Transverse colon (tissue), 4 donors: ENCODE measurements around the gene SLC35G4. TPM values are rescaled to one million over a fixed set of nuclear protein-coding genes. Genes with fewer than 3 reads are reported as not detected.

Experiments
- DNase-seq: peaks from one replicate; pipeline ENCODE4 v3.0.0-alpha.2; 2019
- H3K27ac ChIP-seq, 4 donors: fragments of 200-600 bp; sonication (generic); 2 replicates each; pipeline ENCODE4 v1.5.1; 2016 to 2018; ENCODE audit warnings: inconsistent platforms in 4 of 4
- H3K27me3 ChIP-seq: fragments of 200-600 bp; sonication (generic); 2 replicates; pipeline ENCODE4 v1.5.1; 2017; ENCODE audit warnings: inconsistent platforms
- H3K36me3 ChIP-seq, 4 donors: fragments of 200-600 bp; sonication (generic); 2 replicates each; pipeline ENCODE4 v1.5.1; 2017 to 2019; ENCODE audit warnings: inconsistent platforms in 4 of 4
- H3K4me1 ChIP-seq, 4 donors: fragments of 200-600 bp; sonication (generic); 2 replicates each; pipeline ENCODE4 v1.5.1; 2017 to 2020; ENCODE audit warnings: inconsistent platforms in 4 of 4
- H3K4me3 ChIP-seq, 4 donors: fragments of 200-600 bp; sonication (generic); 1 replicate in 1 of 4; 2 replicates in 3 of 4; pipeline versions ENCODE4 v1.5.1 to v1.6.1; 2017 to 2019; ENCODE audit warnings: inconsistent platforms in 4 of 4
- H3K9me3 ChIP-seq, 2 donors: fragments of 200-600 bp; sonication (generic); 2 replicates each; pipeline ENCODE4 v1.5.1; 2017 to 2019; ENCODE audit warnings: inconsistent platforms in 2 of 2
- EP300 ChIP-seq: sonication (generic); formaldehyde crosslinking; IDR thresholded peaks from one replicate; pipeline ENCODE4 v1.6.1; 2017; ENCODE audit warnings: antibody characterized with exemption, low read depth
- POLR2A ChIP-seq: fragments of 450-650 bp; IDR thresholded peaks from one replicate; pipeline ENCODE4 v1.6.1; 2016; ENCODE audit warnings: antibody characterized with exemption, mild to moderate bottlenecking, moderate library complexity
- POLR2AphosphoS5 ChIP-seq, 3 donors: sonication (generic); formaldehyde crosslinking; IDR thresholded peaks; one replicate each; pipeline ENCODE4 v1.6.1; 2016; ENCODE audit warnings: antibody characterized with exemption in 3 of 3
- WGBS, 2 donors: methylation state at CpG; one replicate each; pipeline ENCODE4 v1.1.5; 2018; ENCODE audit warnings: low coverage in 1 of 2; 5-methylcytosine and 5-hydroxymethylcytosine counted together
- in situ Hi-C, 4 donors: fragments of 200-750 bp; cut with MboI; loops; one replicate each; pipeline versions ENCODE4 v1.15.0 to v1.15.1; 2017; ENCODE audit warnings: low sequenced_read_pairs in 3 of 4, low pct_ligation_motif_present in 1 of 4, low pct_unique_long_range_greater_than_20kb in 1 of 4
- intact Hi-C: fragments of 100-400 bp; cut with DNase I; formaldehyde crosslinking; loops from one replicate; pipeline ENCODE4 v1.15.1; 2023; ENCODE audit warnings: low total_unique reads
- small RNA-seq, 4 donors: library from RNA; depleted of rRNA; stranded (forward); fragments of <200 nt; gene quantifications; one replicate each; pipeline ENCODE3, GENCODE V24; 2016
- total RNA-seq, 4 donors: library from RNA; depleted of rRNA; stranded (reverse); fragments of >200 nt; gene quantifications; one replicate each; pipeline ENCODE4 v1.1.0, GENCODE V29; 2016
- TF ChIP-seq, protein P1 (sequence below), 5 experiments: fragments of 200-600 bp in 3 of 5; fragments of 450-650 bp in 2 of 5; sonication (generic) in 3 of 5; IDR thresholded peaks; 1 replicate in 2 of 5; 2 replicates in 3 of 5; pipeline ENCODE4 v1.5.1; 2016 to 2017; ENCODE audit warnings: antibody characterized with exemption in 5 of 5, inconsistent platforms in 3 of 5, mild to moderate bottlenecking in 2 of 5, moderate library complexity in 1 of 5

The SLC35G4 gene
- total RNA-seq, 4 donors from 2014 or later, result not detected

DNA sequence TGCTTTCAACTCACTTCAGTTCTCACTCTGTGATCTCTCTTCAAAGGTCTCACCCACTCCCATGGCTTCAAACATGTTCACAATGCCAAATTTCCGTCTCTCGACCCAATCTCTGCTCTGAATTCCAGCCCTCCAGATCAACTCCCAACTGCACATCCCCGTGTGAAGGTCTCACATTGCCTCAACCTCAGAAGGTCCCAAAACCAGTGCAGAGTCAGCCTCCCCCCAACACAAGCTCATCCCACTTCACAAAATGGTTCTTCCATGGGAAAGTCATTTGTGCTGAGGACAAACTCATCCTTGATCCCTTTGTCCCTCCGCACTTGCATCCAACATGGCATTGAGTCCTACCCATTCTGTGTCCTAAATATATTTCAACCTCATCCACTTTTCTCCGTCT, 48.6 kb downstream of the SLC35G4 start:
- in situ Hi-C loops (loop anchor here in 1 of 4 donors (25.0 kb wide), 1 partner anchor 96 kb away; no protein-coding TSS in a partner anchor), intact Hi-C loops (no loop called here)
- no peak for TF ChIP-seq POLR2A
- TF ChIP-seq, protein P1, sequence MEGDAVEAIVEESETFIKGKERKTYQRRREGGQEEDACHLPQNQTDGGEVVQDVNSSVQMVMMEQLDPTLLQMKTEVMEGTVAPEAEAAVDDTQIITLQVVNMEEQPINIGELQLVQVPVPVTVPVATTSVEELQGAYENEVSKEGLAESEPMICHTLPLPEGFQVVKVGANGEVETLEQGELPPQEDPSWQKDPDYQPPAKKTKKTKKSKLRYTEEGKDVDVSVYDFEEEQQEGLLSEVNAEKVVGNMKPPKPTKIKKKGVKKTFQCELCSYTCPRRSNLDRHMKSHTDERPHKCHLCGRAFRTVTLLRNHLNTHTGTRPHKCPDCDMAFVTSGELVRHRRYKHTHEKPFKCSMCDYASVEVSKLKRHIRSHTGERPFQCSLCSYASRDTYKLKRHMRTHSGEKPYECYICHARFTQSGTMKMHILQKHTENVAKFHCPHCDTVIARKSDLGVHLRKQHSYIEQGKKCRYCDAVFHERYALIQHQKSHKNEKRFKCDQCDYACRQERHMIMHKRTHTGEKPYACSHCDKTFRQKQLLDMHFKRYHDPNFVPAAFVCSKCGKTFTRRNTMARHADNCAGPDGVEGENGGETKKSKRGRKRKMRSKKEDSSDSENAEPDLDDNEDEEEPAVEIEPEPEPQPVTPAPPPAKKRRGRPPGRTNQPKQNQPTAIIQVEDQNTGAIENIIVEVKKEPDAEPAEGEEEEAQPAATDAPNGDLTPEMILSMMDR (IDR thresholded peaks at IDR 0.05), result no peak
- no peak for TF ChIP-seq EP300
- TF ChIP-seq POLR2AphosphoS5 (IDR thresholded peaks at IDR 0.05), result no peak
- Histone ChIP-seq H3K9me3 (no peaks in the 10 kb centered on the region), H3K36me3 (no peaks in the 10 kb centered on the region), H3K27me3 (peaks cover 10% of the 10 kb centered on the region), H3K4me3 (no peak overlapping the region), H3K27ac (no peak overlapping the region), H3K4me1 (peaks cover 0 to 2% (median 0%) of the 10 kb centered on the region in 4 donors)
- 82 to 93% methylated on average over 2 to 5 of the region's 5 CpGs for whole genome bisulfite sequencing, 2 donors
- DNase-seq, result no peak

DNA sequence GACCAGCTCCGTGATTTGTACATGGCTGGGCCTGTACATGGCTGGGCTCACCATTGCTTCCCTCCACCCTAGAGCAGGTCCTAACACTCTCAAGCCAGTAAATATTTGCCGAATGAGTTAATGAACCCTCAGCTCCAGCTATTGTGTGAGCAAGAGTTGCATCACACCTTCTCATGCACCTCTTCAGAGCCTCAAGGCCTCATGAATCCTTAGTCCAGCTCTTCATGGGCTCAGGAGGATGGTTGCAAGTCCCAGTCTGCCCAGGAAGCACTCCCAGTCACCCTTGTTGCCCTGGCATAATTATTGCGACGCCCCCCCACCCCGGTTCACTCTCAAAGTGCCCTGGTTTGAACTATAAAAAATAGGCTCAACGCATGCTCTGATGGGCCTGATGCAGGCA, 49.6 kb downstream of the SLC35G4 start:
- 86 to 90% methylated on average over 2 to 6 of the region's 6 CpGs for WGBS, 2 donors
- no peak overlapping the region for H3K4me3 ChIP-seq
- H3K4me1 ChIP-seq, result peaks cover 0 to 2% (median 0%) of the 10 kb centered on the region in 4 donors
- in situ Hi-C loops, result loop anchor here in 1 of 4 donors (25.0 kb wide), 1 partner anchor 97 kb away; no protein-coding TSS in a partner anchor
- H3K27ac ChIP-seq, result no peak overlapping the region
- H3K9me3 ChIP-seq, result no peaks in the 10 kb centered on the region
- intact Hi-C loops, result no loop called here
- no peak for DNase-seq
- peaks cover 10% of the 10 kb centered on the region for H3K27me3 ChIP-seq
- no peaks in the 10 kb centered on the region for H3K36me3 ChIP-seq
- TF ChIP-seq, protein P1 (IDR thresholded peaks at IDR 0.05), result no peak
- TF ChIP-seq POLR2A, result no peak
- no peak for TF ChIP-seq POLR2AphosphoS5 (IDR thresholded peaks at IDR 0.05)
- no peak for TF ChIP-seq EP300

Small RNA genes within 50 kb of the gene (small RNA-seq; reads per million reads assigned to genes)
- gene AP001120.4, result 0 reads per million in 4 donors

Other genes starting within 250 kb of the SLC35G4 start
- 1 to 10 TPM; 2.9 to 7.4 (median 7.2) TPM for gene GNAL, start 79.7 kb downstream of the SLC35G4 start, total RNA-seq
- 10 to 100 TPM; 39.0 to 82.1 (median 62.2) TPM for gene CHMP1B, start 241.8 kb downstream of the SLC35G4 start, total RNA-seq